RWPE2 (cell line): ENCODE data around the gene PCID2.

ENCODE experiments used
- ATAC-seq: fragments of 200-7000 bp; cut with Tn5 transposase; 3 replicates; pipeline ENCODE4 v1.9.1; 2021; ENCODE audit warnings: low read depth
- DNase-seq: peaks from one replicate; pipeline ENCODE4 v3.0.0-alpha.2; 2020; ENCODE audit warnings: low spot score
- H3K27ac ChIP-seq: fragments of 450-650 bp; 2 replicates; pipeline ENCODE4 v1.5.1; 2017; ENCODE audit warnings: mild to moderate bottlenecking; ENCODE audit not compliant: poor library complexity, severe bottlenecking
- H3K27me3 ChIP-seq: fragments of 250-450 bp; sonication (Bioruptor Pico); 2 replicates; pipeline ENCODE4 v1.5.1; 2021; ENCODE audit warnings: mild to moderate bottlenecking, moderate library complexity; ENCODE audit not compliant: insufficient read depth, poor library complexity, severe bottlenecking
- H3K36me3 ChIP-seq: fragments of 250-450 bp; sonication (Bioruptor Pico); 2 replicates; pipeline ENCODE4 v1.5.1; 2020; ENCODE audit warnings: low read depth, mild to moderate bottlenecking, moderate library complexity
- H3K4me1 ChIP-seq: fragments of 250-450 bp; sonication (Bioruptor Pico); 2 replicates; pipeline ENCODE4 v1.5.1; 2021; ENCODE audit warnings: mild to moderate bottlenecking, moderate library complexity; ENCODE audit not compliant: insufficient read depth, poor library complexity, severe bottlenecking
- H3K4me3 ChIP-seq: fragments of 250-450 bp; sonication (Bioruptor Pico); 2 replicates; pipeline ENCODE4 v1.5.1; 2021; ENCODE audit warnings: mild to moderate bottlenecking, moderate library complexity; ENCODE audit not compliant: severe bottlenecking
- H3K9me3 ChIP-seq: fragments of 250-450 bp; sonication (Bioruptor Pico); 2 replicates; pipeline ENCODE4 v1.5.1; 2021; ENCODE audit warnings: mild to moderate bottlenecking, moderate library complexity; ENCODE audit not compliant: severe bottlenecking
- CTCF ChIP-seq: fragments of 450-650 bp; IDR thresholded peaks from one replicate; pipeline ENCODE4 v1.5.1; 2017; ENCODE audit warnings: mild to moderate bottlenecking, moderate library complexity; ENCODE audit not compliant: poor library complexity, severe bottlenecking

Gene PCID2

GRCh38 chr13:113151745-113152690 lies 56.5 kb downstream of the PCID2 start:
- no peak for DNase-seq
- no peak for TF ChIP-seq CTCF
- H3K9me3 ChIP-seq, result no peaks in the 10 kb centered on the region
- ATAC-seq, result no peak
- no peaks in the 10 kb centered on the region for H3K27me3 ChIP-seq
- no peak overlapping the region for H3K27ac ChIP-seq
- H3K4me1 ChIP-seq, result no peaks in the 10 kb centered on the region
- H3K36me3 ChIP-seq, result no peaks in the 10 kb centered on the region
- no peak overlapping the region for H3K4me3 ChIP-seq

GRCh38 chr13:113150550-113151365 lies 57.7 kb downstream of the PCID2 start:
- no peak for TF ChIP-seq CTCF
- Histone ChIP-seq H3K36me3 (no peaks in the 10 kb centered on the region), H3K4me1 (no peaks in the 10 kb centered on the region), H3K4me3 (no peak overlapping the region), H3K27me3 (no peaks in the 10 kb centered on the region), H3K27ac (no peak overlapping the region), H3K9me3 (no peaks in the 10 kb centered on the region)
- ATAC-seq, result no peak
- DNase-seq, result no peak

- DNase-seq (no peak), ATAC-seq (no peak)
- H3K4me1 ChIP-seq, result no peaks in the 10 kb centered on the region
- H3K4me3 ChIP-seq, result no peak overlapping the region
- H3K27ac ChIP-seq, result no peak overlapping the region
- no peaks in the 10 kb centered on the region for H3K36me3 ChIP-seq
- H3K27me3 ChIP-seq, result no peaks in the 10 kb centered on the region
- TF ChIP-seq CTCF, result no peak
- no peaks in the 10 kb centered on the region for H3K9me3 ChIP-seq
Measured at GRCh38 chr13:113149711-113150549, 58.5 kb downstream of the PCID2 start.

GRCh38 chr13:113148940-113149503 lies 59.4 kb downstream of the PCID2 start:
- Histone ChIP-seq H3K9me3 (no peaks in the 10 kb centered on the region), H3K4me3 (no peak overlapping the region), H3K4me1 (no peaks in the 10 kb centered on the region), H3K36me3 (no peaks in the 10 kb centered on the region), H3K27ac (no peak overlapping the region), H3K27me3 (no peaks in the 10 kb centered on the region)
- ATAC-seq (no peak), DNase-seq (no peak)
- no peak for TF ChIP-seq CTCF
